Spleen (tissue), 11 donors: Measurements from ENCODE around the gene PPP2R2D. TPM values are rescaled to one million over a fixed set of nuclear protein-coding genes. Genes with fewer than 3 reads are reported as not detected.

Experiments used
- DNase-seq: peaks from one replicate; pipeline ENCODE4 v3.0.0-alpha.2; 2020
- H3K27ac ChIP-seq, 8 donors: fragments of 200-600 bp; sonication (generic) in 7 of 8; 1 replicate in 4 of 8; 2 replicates in 4 of 8; pipeline versions ENCODE4 v1.5.0 to v1.8.0; 2016 to 2021; ENCODE audit warnings: inconsistent platforms in 4 of 8, mild to moderate bottlenecking in 4 of 8, moderate library complexity in 1 of 8
- H3K27me3 ChIP-seq, 7 donors: fragments of 200-600 bp; sonication (generic) in 6 of 7; replicated peaks in 1 of 7; 1 replicate in 4 of 7; 2 replicates in 3 of 7; pipeline versions ENCODE4 v1.5.0 to v1.8.0; 2016 to 2021; ENCODE audit warnings: inconsistent platforms in 3 of 7, mild to moderate bottlenecking in 1 of 7
- H3K36me3 ChIP-seq, 6 donors: fragments of 200-600 bp; sonication (generic) in 5 of 6; 1 replicate in 4 of 6; 2 replicates in 2 of 6; pipeline versions ENCODE4 v1.5.0 to v1.8.0; 2016 to 2021; ENCODE audit warnings: inconsistent platforms in 2 of 6
- H3K4me1 ChIP-seq, 6 donors: fragments of 200-600 bp; sonication (generic) in 5 of 6; 1 replicate in 3 of 6; 2 replicates in 3 of 6; pipeline versions ENCODE4 v1.5.0 to v1.8.0; 2016 to 2021; ENCODE audit warnings: inconsistent platforms in 3 of 6
- H3K4me3 ChIP-seq, 8 donors: fragments of 200-600 bp; sonication (generic) in 7 of 8; 1 replicate in 4 of 8; 2 replicates in 4 of 8; pipeline versions ENCODE4 v1.5.0 to v1.8.0; 2016 to 2021; ENCODE audit warnings: inconsistent platforms in 4 of 8, mild to moderate bottlenecking in 4 of 8, moderate library complexity in 2 of 8
- H3K9me3 ChIP-seq, 8 donors: fragments of 200-600 bp; sonication (generic) in 7 of 8; 1 replicate in 4 of 8; 2 replicates in 4 of 8; pipeline versions ENCODE4 v1.5.0 to v1.8.0; 2016 to 2021; ENCODE audit warnings: inconsistent platforms in 4 of 8
- POLR2A ChIP-seq, 3 donors: fragments of 450-650 bp; IDR thresholded peaks; one replicate each; pipeline ENCODE4 v1.5.1; 2017; ENCODE audit warnings: antibody characterized with exemption in 3 of 3, mild to moderate bottlenecking in 1 of 3
- POLR2AphosphoS5 ChIP-seq, 3 donors: sonication (generic); formaldehyde crosslinking; IDR thresholded peaks; one replicate each; pipeline ENCODE4 v1.5.1; 2017; ENCODE audit warnings: antibody characterized with exemption in 3 of 3
- WGBS, 5 donors: extraction: QIAGEN DNeasy Blood & Tissue Kit in 3 of 5; methylation state at CpG; one replicate each; pipeline versions ENCODE4 v1.1.5 to v1.1.7; 2013 to 2018; 5-methylcytosine and 5-hydroxymethylcytosine counted together
- intact Hi-C: fragments of 100-400 bp; cut with DNase I; formaldehyde crosslinking; loops from one replicate; pipeline ENCODE4 v1.15.0; 2023; ENCODE audit warnings: low total_unique reads
- polyA plus RNA-seq, 3 donors: library from polyadenylated mRNA; stranded (reverse); fragments of 200-250 nt; gene quantifications; one replicate each; pipeline ENCODE4 v1.2.1, GENCODE V29; 2013
- total RNA-seq, 7 donors: library from RNA; depleted of rRNA in 3 of 7; stranded (reverse); fragments of >200 nt in 3 of 7; fragmentation: NEBNext Ultra II Directional in 4 of 7; extraction: Animal tissue kit (Norgen Biotek cat#: 25700) in 4 of 7; gene quantifications; one replicate each; pipeline versions ENCODE4 v1.1.0 to v1.2.1, GENCODE V29; 2016 to 2021
- TF ChIP-seq, protein P1 (sequence below), 11 experiments: fragments of 200-600 bp in 7 of 11; fragments of 450-650 bp in 4 of 11; sonication (generic) in 4 of 11; IDR thresholded peaks in 8 of 11; conservative IDR thresholded peaks in 3 of 11; 1 replicate in 7 of 11; 2 replicates in 4 of 11; pipeline versions ENCODE4 v1.4.0 to v1.8.0; 2016 to 2021; ENCODE audit warnings: antibody characterized with exemption in 11 of 11, inconsistent platforms in 4 of 11, mild to moderate bottlenecking in 1 of 11
- donor health status: healthy with polysubstance abuse.
- donor health status: DM: no; HTN: no; CAD: no; lungs with moderate emphysema.
- donor health status: DM: no; HTN: no; CAD: no.
- donor health status: Bipolar disorder and iron deficiency.
- donor health status: healthy.
- donor health status: DM: no; HTN: no; CAD: no.
- donor health status: DM: yes; HTN: yes; CAD: no.

PPP2R2D gene
- total and polyA plus RNA-seq, 10 donors, result 15.6 to 41.2 (median 32.0) TPM

DNA sequence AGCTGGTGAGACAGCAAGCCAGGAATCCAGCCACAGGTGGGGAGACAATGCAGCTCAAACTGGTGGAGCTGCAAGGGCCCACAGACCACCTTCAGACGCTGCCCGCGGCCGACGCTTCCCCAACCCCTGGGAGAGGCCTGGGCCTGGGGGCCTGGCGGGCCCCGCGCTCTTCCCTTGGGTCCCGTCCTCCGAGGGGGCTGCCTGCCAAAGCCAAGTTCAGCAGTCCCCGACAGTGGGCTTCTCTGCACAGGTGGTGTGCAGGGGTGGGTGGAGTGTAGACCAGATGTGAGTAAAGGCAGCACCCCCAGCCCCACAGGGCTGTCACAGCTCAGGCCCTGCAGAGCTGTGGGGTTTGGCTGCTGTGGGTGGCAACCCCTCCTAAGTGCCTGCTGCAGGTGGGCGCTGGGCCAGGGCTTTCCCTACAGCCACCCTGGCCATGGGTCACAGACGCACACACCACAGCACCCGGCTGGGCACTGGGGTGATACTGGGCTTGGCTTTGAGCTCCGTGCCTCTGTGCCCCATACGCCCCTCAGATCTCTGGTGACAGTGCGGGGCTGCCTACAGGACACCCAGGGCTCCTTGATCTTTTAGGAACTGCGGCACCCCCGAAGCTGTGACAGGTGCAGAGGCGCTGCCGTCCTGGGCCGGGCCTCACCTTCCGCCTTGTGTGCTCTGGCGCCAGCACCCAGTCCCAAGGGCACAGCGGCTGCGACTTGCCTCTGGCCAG lies 60.4 kb downstream of the PPP2R2D start:
- DNase-seq, result peak; percentile 66
- no peaks in the 10 kb centered on the region for H3K27me3 ChIP-seq
- H3K27ac ChIP-seq, result no peak overlapping the region
- peaks cover 0 to 78% (median 23%) of the 10 kb centered on the region in 6 donors for H3K36me3 ChIP-seq
- peaks cover 0 to 13% (median 3%) of the 10 kb centered on the region in 6 donors for H3K4me1 ChIP-seq
- intact Hi-C loops, result no loop called here
- no peaks in the 10 kb centered on the region for H3K9me3 ChIP-seq
- WGBS, 5 donors, result 93 to 97% (median 94%) methylated on average over 16 to 26 of the region's 26 CpGs
- TF ChIP-seq POLR2A (IDR thresholded peaks at IDR 0.05) (no peak), POLR2AphosphoS5 (IDR thresholded peaks at IDR 0.05) (no peak)
- TF ChIP-seq, protein P1, sequence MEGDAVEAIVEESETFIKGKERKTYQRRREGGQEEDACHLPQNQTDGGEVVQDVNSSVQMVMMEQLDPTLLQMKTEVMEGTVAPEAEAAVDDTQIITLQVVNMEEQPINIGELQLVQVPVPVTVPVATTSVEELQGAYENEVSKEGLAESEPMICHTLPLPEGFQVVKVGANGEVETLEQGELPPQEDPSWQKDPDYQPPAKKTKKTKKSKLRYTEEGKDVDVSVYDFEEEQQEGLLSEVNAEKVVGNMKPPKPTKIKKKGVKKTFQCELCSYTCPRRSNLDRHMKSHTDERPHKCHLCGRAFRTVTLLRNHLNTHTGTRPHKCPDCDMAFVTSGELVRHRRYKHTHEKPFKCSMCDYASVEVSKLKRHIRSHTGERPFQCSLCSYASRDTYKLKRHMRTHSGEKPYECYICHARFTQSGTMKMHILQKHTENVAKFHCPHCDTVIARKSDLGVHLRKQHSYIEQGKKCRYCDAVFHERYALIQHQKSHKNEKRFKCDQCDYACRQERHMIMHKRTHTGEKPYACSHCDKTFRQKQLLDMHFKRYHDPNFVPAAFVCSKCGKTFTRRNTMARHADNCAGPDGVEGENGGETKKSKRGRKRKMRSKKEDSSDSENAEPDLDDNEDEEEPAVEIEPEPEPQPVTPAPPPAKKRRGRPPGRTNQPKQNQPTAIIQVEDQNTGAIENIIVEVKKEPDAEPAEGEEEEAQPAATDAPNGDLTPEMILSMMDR (IDR thresholded peaks at IDR 0.05 in 8 of 11, conservative IDR thresholded peaks at IDR 0.05 in 3 of 11), result no peak
- H3K4me3 ChIP-seq, result no peak overlapping the region

DNA sequence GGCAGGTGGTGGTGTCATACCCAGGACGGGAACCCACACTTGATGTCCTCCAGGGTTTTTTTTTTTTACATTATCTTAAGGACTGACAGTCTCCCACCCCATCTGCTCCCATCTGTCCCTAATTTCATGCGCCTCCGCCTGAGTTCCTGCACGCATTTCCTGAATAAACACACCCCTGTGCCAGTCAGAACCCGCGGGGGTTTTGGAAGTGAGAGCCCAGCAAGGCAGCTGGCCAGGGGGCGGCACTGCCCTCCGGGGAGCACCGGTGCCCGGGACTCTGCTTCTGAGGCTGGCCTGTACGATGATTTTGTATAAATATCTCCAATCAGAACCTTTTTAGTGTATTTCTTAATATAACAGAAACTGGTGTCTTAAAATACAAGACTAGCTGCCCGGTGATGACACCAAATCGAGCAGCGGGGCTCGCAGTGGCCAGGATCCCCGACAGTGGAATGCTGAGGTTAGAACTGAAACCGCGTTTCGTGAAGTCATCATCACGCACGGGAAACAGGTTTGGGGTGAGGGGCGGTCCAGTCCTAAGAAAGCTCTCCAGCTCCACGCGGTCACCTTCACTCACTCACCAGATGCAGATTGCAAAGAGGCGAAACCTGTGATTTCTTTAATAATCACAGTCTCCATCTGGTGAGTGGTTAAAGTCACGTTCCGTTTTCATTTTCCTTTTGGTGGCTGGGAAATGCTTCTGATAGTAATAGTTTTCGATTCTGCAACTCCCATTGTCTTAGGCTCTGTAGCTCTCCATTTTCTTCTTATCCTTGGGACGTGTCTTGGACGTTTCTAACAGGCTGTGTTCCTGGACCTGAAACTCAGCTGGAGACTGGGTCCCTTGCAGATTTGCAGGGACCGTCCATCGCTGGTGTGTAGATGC lies 61.2 kb downstream of the PPP2R2D start:
- TF ChIP-seq POLR2AphosphoS5 (IDR thresholded peaks at IDR 0.05) (no peak), POLR2A (IDR thresholded peaks at IDR 0.05) (no peak)
- TF ChIP-seq, protein P1 (IDR thresholded peaks at IDR 0.05 in 8 of 11, conservative IDR thresholded peaks at IDR 0.05 in 3 of 11), result no peak
- H3K27ac ChIP-seq, result no peak overlapping the region
- no peaks in the 10 kb centered on the region for H3K9me3 ChIP-seq
- peak; percentile 65 for DNase-seq
- H3K27me3 ChIP-seq, result no peaks in the 10 kb centered on the region
- peaks cover 0 to 78% (median 18%) of the 10 kb centered on the region in 6 donors for H3K36me3 ChIP-seq
- intact Hi-C loops, result no loop called here
- no peak overlapping the region for H3K4me3 ChIP-seq
- WGBS, 5 donors, result 87 to 91% (median 87%) methylated on average over 32 of the region's 32 CpGs
- peaks cover 0 to 13% (median 3%) of the 10 kb centered on the region in 6 donors for H3K4me1 ChIP-seq

DNA sequence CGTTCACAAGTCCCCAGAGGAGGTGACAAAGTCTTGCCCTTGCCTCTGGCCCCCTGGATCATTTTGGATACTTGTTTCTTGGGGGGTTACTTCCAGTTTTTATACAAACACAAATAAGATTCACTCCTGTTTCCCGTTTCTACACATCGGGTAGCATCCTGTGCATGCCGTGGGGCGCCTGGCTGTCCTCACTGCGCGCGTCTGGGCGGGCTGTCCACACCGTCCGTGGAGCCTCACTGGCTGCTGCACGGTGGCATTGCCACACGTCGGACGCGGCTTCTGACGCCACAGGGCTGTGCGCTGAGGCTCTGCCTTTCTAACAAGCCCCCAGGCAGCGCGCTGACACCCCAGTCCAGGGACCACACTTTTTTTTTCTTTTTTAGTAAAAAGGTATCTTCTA lies 62.5 kb downstream of the PPP2R2D start:
- Histone ChIP-seq H3K4me3 (no peak overlapping the region), H3K27me3 (no peaks in the 10 kb centered on the region), H3K9me3 (no peaks in the 10 kb centered on the region), H3K36me3 (peaks cover 0 to 74% (median 20%) of the 10 kb centered on the region in 6 donors), H3K27ac (no peak overlapping the region), H3K4me1 (peaks cover 0 to 13% (median 3%) of the 10 kb centered on the region in 6 donors)
- TF ChIP-seq POLR2A (IDR thresholded peaks at IDR 0.05), result no peak
- TF ChIP-seq POLR2AphosphoS5 (IDR thresholded peaks at IDR 0.05), result peak in 1 of 3 donors; percentile 56
- WGBS, 5 donors, result 90 to 94% (median 91%) methylated on average over 20 of the region's 20 CpGs
- intact Hi-C loops, result no loop called here
- DNase-seq, result peak; percentile 73

DNA sequence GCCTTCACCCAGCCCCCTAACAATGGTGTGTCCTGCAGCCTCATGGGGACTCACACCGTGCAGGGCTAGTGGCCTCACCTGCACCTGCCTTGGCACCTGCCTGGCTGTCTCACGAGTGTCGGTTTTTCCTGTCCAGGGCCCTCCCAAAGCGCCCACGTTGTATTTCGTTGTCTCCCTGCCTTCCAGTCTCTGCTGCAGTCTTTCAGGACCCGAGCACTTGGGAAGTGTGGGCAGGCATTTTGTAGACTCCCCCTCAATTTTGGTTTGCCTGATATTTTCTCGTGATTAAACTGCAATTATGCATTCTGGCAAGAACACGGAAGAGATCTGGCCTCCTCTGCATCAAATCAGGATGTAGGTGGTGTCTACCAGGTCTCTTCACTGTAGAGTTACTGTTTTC lies 63.0 kb downstream of the PPP2R2D start:
- H3K4me3 ChIP-seq, result no peak overlapping the region

More for the DNA sequence above, 63.0 kb downstream of the PPP2R2D start:
- peak; percentile 47 for DNase-seq
- WGBS, 5 donors, result 78 to 88% (median 84%) methylated on average over 9 of the region's 9 CpGs
- Histone ChIP-seq H3K4me1 (peaks cover 0 to 13% (median 3%) of the 10 kb centered on the region in 6 donors), H3K36me3 (peaks cover 0 to 75% (median 22%) of the 10 kb centered on the region in 6 donors), H3K27me3 (no peaks in the 10 kb centered on the region), H3K9me3 (no peaks in the 10 kb centered on the region), H3K27ac (no peak overlapping the region)
- intact Hi-C loops, result no loop called here
- TF ChIP-seq POLR2AphosphoS5 (IDR thresholded peaks at IDR 0.05) (no peak), POLR2A (IDR thresholded peaks at IDR 0.05) (no peak)
- TF ChIP-seq, protein P1 (IDR thresholded peaks at IDR 0.05 in 8 of 11, conservative IDR thresholded peaks at IDR 0.05 in 3 of 11), result no peak
